ENCODE measurements around the gene RPS15.
A peak's percentile ranks its signal among the peaks of the same experiment; 100 is the strongest.

RPS15 gene

GRCh38 chr19:1455002-1455335 lies 16.8 kb downstream of the RPS15 start:
- peak; percentile 54 for DNase-seq

- peak; percentile 96 for DNase-seq
Observed at GRCh38 chr19:1455336-1456120, 17.3 kb downstream of the RPS15 start.

- DNase-seq = no peak
Observed at GRCh38 chr19:1456121-1456900, 18.1 kb downstream of the RPS15 start.

- DNase-seq = no peak
Observed at GRCh38 chr19:1457031-1457739, 19.0 kb downstream of the RPS15 start.

- DNase-seq = no peak
Observed at GRCh38 chr19:1457892-1458291, 19.7 kb downstream of the RPS15 start.

GRCh38 chr19:1459479-1459878 lies 21.3 kb downstream of the RPS15 start:
- DNase-seq = no peak

- no peak for DNase-seq
Observed at GRCh38 chr19:1460033-1460995, 22.1 kb downstream of the RPS15 start.

- DNase-seq = no peak
Observed at GRCh38 chr19:1461862-1462261, 23.7 kb downstream of the RPS15 start.

GRCh38 chr19:1465191-1466016 lies 27.2 kb downstream of the RPS15 start:
- no peak for DNase-seq

GRCh38 chr19:1466018-1466460 lies 27.8 kb downstream of the RPS15 start:
- DNase-seq = no peak

GRCh38 chr19:1466461-1467214 lies 28.4 kb downstream of the RPS15 start:
- no peak for DNase-seq

GRCh38 chr19:1467215-1467489 lies 29.0 kb downstream of the RPS15 start:
- DNase-seq = no peak

GRCh38 chr19:1467490-1468273 lies 29.5 kb downstream of the RPS15 start:
- no peak for DNase-seq

GRCh38 chr19:1468274-1468820 lies 30.2 kb downstream of the RPS15 start:
- no peak for DNase-seq

GRCh38 chr19:1468821-1469254 lies 30.6 kb downstream of the RPS15 start:
- no peak for DNase-seq

- DNase-seq = no peak
Observed at GRCh38 chr19:1469255-1470054, 31.3 kb downstream of the RPS15 start.

- no peak for DNase-seq
Observed at GRCh38 chr19:1470055-1470304, 31.8 kb downstream of the RPS15 start.

- no peak for DNase-seq
Observed at GRCh38 chr19:1470305-1471009, 32.3 kb downstream of the RPS15 start.

Data from NCI-H2029 (cell line).